HG02571 (cell line): ENCODE measurements around the gene MAPKBP1.
A peak's percentile ranks its signal among the peaks of the same experiment; 100 is the strongest.

ENCODE experiments used
- ATAC-seq: cut with Tn5 transposase; IDR thresholded peaks from one replicate; pipeline ENCODE4 v1.9.1; 2021; ENCODE audit warnings: mild to moderate bottlenecking, moderate library complexity; ENCODE audit not compliant: unreplicated experiment

The MAPKBP1 gene

GRCh38 chr15:41804916-41805666 is 30.8 kb downstream of the MAPKBP1 start:
- ATAC-seq = no peak

DNA sequence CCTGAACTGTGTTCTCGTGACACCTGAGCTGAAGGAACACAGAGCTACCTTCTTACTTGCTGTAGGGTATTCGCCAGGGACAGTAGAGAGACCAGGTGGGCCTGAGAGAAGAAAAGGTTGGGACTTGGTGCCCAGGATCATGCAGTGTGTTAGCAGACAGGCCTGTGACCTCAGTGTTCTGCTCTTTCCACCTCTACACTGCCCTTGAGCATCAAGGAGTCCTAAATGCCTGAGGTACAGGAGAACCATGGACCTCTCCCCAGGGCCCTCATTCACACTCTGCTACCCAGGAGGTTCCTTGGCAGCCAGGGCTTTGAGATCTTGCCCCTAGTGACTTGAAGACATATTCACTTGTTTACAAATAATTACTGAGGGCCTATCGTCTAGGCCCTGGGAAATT is 31.4 kb downstream of the MAPKBP1 start:
- ATAC-seq = no peak

GRCh38 chr15:41806291-41807181 is 32.3 kb downstream of the MAPKBP1 start:
- no peak for ATAC-seq

DNA sequence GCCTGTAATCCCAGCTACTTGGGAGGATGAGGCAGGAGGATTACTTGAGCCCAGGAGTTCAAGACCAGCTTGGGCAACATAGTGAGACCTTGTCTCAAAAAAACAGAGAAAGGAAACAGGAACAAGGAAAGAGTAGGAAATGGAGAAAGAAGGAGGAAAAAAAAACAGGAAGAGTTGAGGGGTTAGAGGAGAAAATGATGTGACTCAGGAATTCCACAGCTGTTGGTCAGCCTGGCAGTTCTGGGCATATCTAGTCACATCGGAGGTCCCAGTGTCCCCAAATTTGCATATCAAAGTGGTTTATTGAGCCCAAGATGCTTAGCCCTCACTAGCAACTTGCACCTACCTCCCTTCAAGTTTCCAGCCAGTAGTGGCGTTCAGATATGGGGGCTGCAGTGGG is 34.8 kb downstream of the MAPKBP1 start:
- ATAC-seq = no peak

DNA sequence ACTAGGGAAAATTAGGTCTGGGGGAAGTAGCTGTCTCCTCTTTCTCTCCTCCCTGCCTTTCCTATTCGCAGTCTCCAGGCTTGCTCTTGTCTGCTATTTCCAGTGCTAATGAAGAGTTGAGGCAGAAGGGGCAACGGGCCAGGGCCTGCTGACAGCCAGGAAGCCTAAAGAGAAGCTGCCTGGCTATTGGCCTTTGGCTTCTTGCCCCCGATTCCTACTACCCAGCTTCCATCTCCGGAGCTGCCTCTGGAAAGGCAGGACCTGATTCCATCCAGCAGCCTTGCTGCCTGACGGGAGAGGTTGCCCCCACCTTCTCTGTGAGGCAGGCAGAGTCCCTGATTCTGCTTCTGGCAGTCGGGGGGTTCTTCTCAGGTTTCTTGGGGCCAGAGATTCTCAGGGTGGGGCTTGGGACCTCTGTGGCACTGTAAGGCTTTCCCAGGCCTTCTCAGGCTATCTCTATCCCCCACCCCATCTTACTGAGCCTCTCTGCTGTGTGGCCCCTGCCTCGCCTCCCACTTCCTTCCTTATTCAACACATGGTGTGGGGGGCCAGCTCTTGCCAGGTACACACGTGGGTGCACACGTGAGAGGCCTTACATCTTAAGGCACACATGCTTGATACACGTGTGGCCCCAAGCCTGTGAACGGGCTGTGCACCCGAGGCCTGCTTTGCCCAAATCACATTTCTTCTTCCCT is 35.4 kb downstream of the MAPKBP1 start:
- ATAC-seq = no peak

DNA sequence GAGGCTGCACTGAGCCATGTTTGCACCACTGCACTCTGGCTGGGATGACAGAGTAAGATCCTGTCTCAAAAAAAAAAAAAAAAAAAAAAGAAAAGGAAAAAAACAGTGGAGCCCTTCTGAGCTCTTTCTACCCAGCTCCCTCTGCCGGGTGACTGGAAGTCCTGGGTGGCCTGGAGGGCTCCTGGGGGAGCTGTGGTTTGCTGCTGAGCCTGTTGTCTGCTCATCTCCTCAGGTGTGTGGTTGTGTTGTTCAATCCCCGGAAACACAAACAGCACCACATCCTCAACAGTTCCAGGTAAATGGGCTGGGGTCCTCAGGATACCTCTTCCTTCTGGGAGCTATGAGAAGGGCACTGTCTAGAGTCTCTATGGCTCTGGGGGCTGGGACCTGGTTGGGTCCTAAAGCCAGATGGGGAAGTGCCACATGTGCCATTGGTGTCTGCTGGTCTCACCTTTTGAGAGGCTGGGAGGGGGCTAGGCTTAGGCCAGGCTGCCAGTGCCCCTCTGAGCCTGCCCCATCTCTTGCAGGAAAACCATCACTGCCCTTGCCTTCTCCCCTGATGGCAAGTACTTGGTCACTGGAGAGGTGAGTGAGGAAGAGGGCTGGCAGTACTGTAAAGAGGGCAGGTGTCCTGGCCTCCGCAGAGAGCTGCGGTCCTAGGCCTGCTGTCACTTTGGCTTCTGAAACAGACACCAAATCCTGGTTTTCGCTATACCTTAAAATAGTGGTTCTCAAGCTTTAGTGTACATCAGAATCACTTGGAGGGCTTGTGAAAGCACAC is 36.6 kb downstream of the MAPKBP1 start:
- ATAC-seq = no peak

DNA sequence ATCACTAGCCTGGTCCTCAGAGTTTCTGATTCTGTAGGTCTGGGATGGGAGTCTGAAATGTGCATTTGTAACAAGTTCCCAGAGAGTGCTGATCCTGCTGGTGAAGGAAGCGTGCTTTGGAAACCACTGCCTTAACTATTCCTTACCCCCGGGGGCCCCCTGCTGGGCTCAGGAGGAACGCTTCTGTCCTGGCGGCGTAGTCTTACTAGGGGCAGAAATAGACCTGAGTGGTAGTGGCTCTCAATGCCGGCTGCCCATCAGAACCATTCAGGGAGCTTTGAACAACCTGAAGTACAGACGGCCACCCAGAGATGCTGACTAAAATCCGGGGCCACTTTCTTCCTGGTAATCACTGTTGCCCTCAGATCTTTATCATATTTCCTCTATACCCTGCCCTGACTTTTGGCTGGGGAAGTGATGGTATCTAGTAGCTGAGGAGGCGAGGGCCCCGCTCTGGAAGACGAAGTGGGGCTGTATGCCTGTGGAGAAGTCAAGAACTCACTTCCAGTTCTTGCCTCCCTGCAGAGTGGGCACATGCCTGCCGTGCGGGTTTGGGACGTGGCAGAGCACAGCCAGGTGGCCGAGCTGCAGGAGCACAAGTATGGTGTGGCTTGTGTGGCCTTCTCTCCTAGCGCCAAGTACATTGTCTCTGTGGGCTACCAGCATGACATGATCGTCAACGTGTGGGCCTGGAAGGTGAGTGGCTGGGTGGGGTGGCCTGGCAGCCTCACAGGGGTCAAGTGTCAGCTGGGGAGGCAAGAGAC is 37.3 kb downstream of the MAPKBP1 start:
- peak; percentile 59 for ATAC-seq

- ATAC-seq = no peak
These were observed 38.6 kb downstream of the MAPKBP1 start for GRCh38 chr15:41812820-41813375.

- no peak for ATAC-seq
These were observed 39.1 kb downstream of the MAPKBP1 start for GRCh38 chr15:41813426-41813825.

GRCh38 chr15:41814534-41814933 is 40.2 kb downstream of the MAPKBP1 start:
- ATAC-seq = no peak

DNA sequence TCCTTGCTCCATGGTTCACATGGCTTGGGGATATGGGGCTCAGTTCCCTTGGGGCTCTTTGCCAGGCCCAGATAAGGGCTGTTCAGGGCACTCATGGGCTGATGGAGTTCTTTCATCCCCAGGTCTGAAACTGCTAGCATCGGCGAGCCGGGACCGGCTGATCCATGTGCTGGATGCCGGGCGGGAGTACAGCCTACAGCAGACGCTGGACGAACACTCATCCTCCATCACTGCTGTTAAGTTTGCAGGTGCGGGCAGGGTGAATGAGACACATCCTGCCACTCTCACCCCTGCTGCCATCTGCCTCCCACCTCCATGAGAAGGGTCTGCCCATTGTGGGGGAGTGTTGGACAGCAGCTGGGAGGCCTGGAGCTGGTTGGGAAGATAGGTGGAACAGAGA is 42.5 kb downstream of the MAPKBP1 start:
- no peak for ATAC-seq

DNA sequence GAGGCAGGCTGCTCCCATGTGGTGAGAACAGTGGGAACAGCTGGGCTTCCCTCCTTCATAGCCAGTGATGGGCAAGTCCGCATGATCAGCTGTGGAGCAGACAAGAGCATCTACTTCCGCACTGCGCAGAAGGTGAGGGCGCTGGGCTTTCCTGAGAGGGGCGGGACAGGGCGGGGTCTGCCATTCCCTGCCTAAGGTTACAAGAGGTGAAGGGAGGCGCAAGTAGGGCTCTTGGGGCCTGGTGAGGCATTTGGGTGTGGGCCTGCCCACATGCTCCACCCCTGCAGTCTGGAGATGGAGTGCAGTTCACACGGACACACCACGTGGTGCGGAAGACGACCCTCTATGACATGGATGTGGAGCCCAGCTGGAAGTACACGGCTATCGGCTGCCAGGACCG is 43.0 kb downstream of the MAPKBP1 start:
- ATAC-seq = no peak

DNA sequence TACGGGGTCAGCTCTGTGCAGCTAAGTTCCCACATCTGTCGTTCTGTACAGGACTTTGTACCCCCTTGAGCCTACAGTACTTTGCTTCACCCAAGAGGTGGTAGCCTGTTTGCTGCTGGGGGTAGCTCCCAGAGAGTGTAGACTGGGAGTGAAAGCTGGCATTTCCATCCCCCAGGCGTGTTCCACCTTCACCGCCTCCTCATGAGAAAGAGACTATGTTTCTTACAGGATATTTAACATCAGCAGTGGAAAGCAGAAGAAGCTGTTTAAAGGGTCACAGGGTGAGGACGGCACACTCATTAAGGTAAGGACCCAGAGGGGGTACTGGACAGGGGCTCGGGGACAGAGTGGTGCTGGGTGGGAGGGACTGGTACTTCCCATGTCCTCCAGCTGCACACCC is 43.5 kb downstream of the MAPKBP1 start:
- no peak for ATAC-seq

GRCh38 chr15:41819455-41820050 is 45.3 kb downstream of the MAPKBP1 start:
- ATAC-seq = no peak

GRCh38 chr15:41820791-41821423 is 46.6 kb downstream of the MAPKBP1 start:
- ATAC-seq = no peak

DNA sequence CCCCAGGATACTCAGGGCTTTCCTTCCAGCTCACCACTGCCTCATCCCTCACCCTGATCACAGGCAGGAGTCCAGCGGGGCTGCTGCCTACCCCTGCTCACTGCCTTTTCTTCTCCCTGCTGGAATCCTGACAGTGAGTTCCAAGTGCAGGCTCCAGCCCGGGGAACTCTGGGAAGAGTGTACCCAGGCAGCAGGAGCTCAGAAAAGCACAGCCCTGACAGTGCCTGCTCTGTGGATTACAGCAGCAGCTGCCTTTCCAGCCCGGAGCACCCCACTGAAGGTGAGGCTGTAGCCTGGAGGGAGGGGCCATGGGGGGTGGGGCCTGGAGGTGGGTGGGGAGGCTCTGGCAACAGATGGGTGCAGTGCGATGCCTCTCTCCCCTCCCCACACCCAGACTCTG is 47.5 kb downstream of the MAPKBP1 start:
- no peak for ATAC-seq

- ATAC-seq = no peak
These were observed 48.2 kb downstream of the MAPKBP1 start for GRCh38 chr15:41822471-41822870.

DNA sequence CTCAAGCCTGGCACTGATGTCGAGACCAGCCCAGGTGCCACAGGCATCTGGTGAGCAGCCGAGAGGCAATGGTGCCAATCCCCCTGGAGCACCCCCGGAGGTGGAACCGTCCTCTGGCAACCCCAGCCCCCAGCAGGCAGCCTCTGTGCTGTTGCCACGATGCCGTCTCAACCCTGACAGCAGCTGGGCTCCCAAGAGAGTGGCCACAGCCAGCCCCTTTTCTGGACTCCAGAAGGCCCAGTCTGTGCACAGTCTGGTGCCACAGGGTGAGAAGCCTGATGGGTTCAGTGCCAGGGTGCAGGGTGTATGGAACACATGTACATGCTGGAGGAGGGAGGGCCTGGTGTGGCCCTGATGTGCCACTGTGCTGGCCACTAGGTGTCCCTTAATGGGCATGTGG is 48.7 kb downstream of the MAPKBP1 start:
- no peak for ATAC-seq

DNA sequence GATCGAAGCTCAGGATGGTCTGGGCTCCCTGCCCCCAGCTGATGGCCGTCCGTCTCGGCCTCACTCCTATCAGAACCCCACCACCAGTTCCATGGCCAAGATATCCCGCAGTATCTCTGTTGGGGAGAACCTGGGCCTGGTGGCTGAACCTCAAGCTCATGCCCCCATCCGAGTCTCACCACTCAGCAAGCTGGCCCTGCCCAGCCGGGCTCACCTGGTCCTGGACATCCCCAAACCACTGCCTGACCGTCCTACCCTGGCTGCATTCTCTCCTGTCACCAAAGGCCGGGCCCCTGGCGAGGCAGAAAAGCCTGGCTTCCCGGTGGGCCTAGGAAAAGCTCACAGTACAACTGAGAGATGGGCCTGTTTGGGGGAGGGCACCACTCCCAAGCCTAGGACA is 49.2 kb downstream of the MAPKBP1 start:
- ATAC-seq = no peak
